Fibroblast of lung (primary cell): ENCODE data around the gene RBL1.

ENCODE experiments used
- EZH2 ChIP-seq: IDR thresholded peaks from 2 replicates; pipeline ENCODE4 v1.5.1; 2012; ENCODE audit warnings: low read length, control low read depth, mild to moderate bottlenecking; ENCODE audit errors: missing control alignments
- TF ChIP-seq, protein P1 (sequence below), 2 donors: IDR thresholded peaks in 1 of 2; conservative IDR thresholded peaks in 1 of 2; 1 replicate in 1 of 2; 2 replicates in 1 of 2; pipeline ENCODE4 v1.5.1; 2011 to 2012; ENCODE audit warnings: low read length in 2 of 2, control low read depth in 1 of 2, inconsistent platforms in 1 of 2, low read depth in 1 of 2, mild to moderate bottlenecking in 1 of 2

- TF ChIP-seq, protein P1, sequence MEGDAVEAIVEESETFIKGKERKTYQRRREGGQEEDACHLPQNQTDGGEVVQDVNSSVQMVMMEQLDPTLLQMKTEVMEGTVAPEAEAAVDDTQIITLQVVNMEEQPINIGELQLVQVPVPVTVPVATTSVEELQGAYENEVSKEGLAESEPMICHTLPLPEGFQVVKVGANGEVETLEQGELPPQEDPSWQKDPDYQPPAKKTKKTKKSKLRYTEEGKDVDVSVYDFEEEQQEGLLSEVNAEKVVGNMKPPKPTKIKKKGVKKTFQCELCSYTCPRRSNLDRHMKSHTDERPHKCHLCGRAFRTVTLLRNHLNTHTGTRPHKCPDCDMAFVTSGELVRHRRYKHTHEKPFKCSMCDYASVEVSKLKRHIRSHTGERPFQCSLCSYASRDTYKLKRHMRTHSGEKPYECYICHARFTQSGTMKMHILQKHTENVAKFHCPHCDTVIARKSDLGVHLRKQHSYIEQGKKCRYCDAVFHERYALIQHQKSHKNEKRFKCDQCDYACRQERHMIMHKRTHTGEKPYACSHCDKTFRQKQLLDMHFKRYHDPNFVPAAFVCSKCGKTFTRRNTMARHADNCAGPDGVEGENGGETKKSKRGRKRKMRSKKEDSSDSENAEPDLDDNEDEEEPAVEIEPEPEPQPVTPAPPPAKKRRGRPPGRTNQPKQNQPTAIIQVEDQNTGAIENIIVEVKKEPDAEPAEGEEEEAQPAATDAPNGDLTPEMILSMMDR (conservative IDR thresholded peaks at IDR 0.05 in 1 of 2, IDR thresholded peaks at IDR 0.05 in 1 of 2; ENCODE audit: low read depth in 1 of 2, low read length in 2 of 2): no peak
- TF ChIP-seq EZH2: no peak
Measured at GRCh38 chr20:37090407-37090806, 5.4 kb downstream of the RBL1 start.
